Measurements from ENCODE around the gene MAPKAP1.

GRCh38 chr9:125547368-125547767 lies 159.6 kb downstream of the MAPKAP1 start:
- TF ChIP-seq POLR2AphosphoS5 (IDR thresholded peaks at IDR 0.05) (no peak), CTCF (IDR thresholded peaks at IDR 0.05) (no peak)

All from gastroesophageal sphincter (tissue), 3 donors.